GM12878 (cell line): Measurements from ENCODE around the gene SULF2.

Experiments
- EP300 ChIP-seq, 2 experiments: fragments of 150-350 bp in 1 of 2; IDR thresholded peaks; 2 replicates each; pipeline ENCODE4 v1.6.1; 2011 to 2012; ENCODE audit warnings: low read depth in 2 of 2, low read length in 2 of 2, borderline replicate concordance in 1 of 2, improper control_type of control experiment in 1 of 2, inconsistent platforms in 1 of 2; ENCODE audit not compliant: control insufficient read depth in 1 of 2
- EZH2 ChIP-seq: IDR thresholded peaks from 2 replicates; pipeline ENCODE4 v1.6.1; 2012; ENCODE audit warnings: low read depth, mild to moderate bottlenecking, control low read depth, inconsistent platforms, low read length, borderline replicate concordance; ENCODE audit not compliant: control insufficient read depth
- JUND ChIP-seq: IDR thresholded peaks from 2 replicates; pipeline ENCODE4 v1.6.1; 2012; ENCODE audit warnings: low read depth, mild to moderate bottlenecking, low read length, improper control_type of control experiment, moderate library complexity
- MXI1 ChIP-seq: fragments of 150-350 bp; IDR thresholded peaks from 2 replicates; pipeline ENCODE4 v1.6.1; 2011; ENCODE audit warnings: low read depth, mild to moderate bottlenecking, inconsistent platforms, low read length, improper control_type of control experiment
- MYB ChIP-seq: fragments of 150-350 bp; IDR thresholded peaks from 2 replicates; pipeline ENCODE4 v1.6.1; 2014; ENCODE audit warnings: mild to moderate bottlenecking, low read depth, low read length, borderline replicate concordance
- TF ChIP-seq, protein P1 (sequence below): fragments of 450-650 bp; formaldehyde crosslinking; IDR thresholded peaks from 2 replicates; pipeline ENCODE4 v1.4.0; 2022; ENCODE audit warnings: mild to moderate bottlenecking, moderate library complexity

DNA sequence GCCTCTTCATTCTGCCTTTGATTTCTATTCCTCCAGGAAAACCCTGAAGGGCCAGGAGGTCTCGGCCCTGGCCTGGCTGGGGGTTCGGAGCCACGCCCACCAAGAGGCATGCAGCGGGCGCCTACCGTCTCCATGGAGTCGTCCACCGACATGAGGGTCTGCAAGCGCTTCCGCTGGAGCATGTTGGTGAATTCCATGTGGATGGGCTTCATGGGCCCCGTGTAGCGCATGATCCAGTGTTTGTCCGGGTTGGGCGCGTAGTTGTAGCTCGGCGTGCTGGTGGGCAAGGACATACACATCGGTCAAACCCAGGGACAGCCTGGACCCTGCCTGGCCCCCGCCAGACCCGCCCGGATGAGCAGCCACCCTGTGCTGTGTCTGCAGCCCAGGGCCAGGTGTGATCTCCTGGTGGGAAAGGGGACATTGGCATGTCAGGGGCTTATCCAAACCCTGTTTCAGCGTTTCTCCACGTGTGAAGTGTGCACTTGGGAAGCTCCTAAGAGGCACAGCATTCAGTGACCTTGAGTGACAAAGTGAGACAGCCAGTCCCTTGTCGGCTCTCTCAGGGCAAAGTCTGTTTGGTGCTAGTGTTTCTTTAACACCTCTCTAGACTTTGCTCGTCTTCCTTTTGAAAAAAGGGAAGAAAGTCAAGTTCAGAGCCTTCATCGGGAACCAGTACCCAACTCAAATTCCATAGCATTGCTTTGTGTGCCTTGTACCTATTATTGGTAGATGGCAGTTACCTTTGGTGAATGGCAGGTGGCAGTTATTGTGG is 100.8 kb downstream of the SULF2 start:
- TF ChIP-seq EP300 (IDR thresholded peaks at IDR 0.05; ENCODE audit: borderline replicate concordance in 1 of 2, control insufficient read depth in 1 of 2, low read depth in 2 of 2, low read length in 2 of 2) = no peak
- no peak for TF ChIP-seq MXI1
- TF ChIP-seq EZH2 = no peak
- TF ChIP-seq, protein P1, sequence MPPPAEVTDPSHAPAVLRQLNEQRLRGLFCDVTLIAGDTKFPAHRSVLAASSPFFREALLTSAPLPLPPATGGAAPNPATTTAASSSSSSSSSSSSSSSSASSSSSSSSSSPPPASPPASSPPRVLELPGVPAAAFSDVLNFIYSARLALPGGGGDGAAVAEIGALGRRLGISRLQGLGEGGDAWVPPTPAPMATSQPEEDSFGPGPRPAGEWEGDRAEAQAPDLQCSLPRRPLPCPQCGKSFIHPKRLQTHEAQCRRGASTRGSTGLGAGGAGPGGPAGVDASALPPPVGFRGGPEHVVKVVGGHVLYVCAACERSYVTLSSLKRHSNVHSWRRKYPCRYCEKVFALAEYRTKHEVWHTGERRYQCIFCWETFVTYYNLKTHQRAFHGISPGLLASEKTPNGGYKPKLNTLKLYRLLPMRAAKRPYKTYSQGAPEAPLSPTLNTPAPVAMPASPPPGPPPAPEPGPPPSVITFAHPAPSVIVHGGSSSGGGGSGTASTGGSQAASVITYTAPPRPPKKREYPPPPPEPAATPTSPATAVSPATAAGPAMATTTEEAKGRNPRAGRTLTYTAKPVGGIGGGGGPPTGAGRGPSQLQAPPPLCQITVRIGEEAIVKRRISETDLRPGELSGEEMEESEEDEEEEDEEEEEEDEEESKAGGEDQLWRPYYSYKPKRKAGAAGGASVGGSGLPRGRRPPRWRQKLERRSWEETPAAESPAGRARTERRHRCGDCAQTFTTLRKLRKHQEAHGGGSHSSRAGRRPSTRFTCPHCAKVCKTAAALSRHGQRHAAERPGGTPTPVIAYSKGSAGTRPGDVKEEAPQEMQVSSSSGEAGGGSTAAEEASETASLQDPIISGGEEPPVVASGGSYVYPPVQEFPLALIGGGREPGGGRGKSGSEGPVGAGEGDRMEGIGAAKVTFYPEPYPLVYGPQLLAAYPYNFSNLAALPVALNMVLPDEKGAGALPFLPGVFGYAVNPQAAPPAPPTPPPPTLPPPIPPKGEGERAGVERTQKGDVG = no peak
- no peak for TF ChIP-seq MYB
- no peak for TF ChIP-seq JUND
